ENCODE data around the gene CSDE1.
"Not testable (repeated sequence)": the region's sequence is repeated elsewhere in the genome, so short reads cannot be mapped to it uniquely, and the experiment has no call there.

Gene CSDE1

DNA sequence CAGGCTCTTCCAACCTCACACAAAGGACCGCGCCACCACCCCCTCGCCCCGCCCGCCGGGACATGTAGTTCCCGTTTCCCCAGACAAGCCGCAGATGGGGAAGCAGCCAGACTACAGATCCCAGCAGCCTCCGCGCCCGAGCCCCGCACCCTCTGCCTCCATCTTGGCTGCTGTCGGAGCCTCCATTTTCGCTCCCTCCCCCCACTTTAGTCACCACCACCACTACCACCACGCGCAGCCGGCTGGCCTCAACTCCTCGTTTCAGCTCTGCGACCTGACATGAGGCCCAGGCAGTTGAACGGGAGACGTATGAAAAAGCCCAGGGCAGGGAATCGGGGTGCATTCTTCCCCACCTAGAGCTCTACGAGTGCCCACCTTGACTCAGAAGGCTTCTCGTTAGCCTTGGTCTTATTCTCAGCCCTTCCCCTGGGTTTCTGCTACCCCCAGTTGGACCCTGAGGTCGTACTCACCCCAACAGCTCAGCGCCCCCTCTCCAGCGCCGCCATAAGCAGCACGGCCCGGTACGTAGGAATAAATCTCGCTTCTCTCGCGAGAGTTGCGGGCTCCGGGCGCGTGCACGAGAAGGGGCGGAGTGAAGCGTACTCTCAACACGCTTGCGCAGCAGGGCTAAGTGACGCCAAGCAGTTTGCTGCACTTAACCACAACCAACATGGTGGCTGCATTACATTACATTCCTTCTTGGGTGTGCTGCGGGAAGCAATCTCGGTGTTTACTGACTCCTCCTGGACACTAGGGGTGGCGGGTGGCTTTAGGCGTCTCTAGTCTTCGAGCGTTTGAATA is at the start of gene CSDE1:
Gene CSDE1 (minus strand): TSS at position 530 of the 801 bp plus-strand sequence. CDS start 18,094 bp downstream, outside the sequence.
- peak; percentile 97 for DNase-seq

DNA sequence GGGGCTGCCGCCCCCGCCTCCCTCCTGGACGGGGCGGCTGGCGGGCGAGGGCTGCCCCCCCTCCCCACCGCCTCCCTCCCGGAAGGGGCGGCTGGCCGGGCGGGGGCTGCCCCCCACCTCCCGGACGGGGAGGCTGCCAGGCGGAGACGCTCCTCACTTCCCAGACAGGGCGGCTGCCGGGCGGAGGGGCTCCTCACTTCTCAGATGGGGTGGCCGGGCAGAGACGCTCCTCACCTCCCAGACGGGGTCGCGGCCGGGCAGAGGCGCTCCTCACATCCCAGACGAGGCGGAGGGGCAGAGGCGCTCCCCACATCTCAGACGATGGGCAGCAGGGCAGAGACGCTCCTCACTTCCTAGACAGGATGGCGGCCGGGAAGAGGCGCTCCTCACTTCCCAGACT is 46.7 kb upstream of the CSDE1 start:
- DNase-seq = not testable (repeated sequence)

DNA sequence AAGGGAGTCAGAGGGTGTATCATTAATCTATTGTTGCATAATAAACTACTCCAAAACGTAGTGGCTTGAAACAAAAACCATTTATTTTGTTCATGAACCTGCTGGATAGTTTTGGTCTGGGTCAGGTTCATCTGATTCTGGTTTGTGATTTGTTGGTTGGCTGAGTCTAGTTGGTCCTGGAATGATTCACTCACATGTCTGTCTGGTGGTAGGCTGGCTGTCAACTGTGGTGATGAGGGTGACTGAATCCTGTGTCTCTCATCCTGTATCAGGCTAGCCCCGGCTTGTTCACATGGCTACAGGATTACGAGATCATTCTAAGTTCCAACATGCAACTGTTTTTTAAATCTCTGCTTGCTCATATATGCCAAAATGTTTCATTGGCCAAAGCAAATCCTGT is 45.2 kb upstream of the CSDE1 start:
- no peak for DNase-seq

DNA sequence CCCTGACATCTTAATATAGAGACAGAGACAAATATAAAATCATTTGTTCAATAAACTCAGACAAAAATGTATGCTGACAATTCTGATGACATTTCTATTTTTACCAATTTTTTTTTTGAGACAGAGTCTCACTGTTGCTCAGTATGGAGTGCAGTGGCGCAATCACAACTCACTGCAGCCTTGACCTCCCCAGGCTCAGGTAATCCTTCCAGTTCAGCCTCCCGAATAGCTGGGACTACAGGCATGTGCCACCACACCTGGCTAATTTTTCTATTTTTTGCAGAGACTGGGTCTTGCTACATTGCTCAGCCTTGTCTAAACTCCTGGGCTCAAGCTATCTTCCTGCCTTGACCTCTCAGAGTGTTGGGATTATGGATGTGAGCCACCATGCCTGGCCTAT is 36.3 kb upstream of the CSDE1 start:
- no peak for DNase-seq

DNA sequence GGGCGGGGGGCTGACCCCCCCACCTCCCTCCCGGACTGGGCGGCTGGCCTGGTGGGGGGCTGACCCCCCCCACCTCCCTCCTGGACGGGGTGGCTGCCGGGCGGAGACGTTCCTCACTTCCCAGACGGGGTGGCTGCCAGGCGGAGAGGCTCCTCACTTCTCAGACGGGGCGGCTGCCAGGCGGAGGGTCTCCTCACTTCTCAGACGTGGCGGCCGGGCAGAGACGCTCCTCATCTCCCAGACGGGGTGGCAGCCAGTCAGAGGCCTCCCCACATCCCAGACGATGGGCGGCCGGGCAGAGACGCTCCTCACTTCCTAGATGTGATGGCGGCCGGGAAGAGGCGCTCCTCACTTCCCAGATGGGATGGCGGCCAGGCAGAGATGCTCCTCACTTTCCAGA is 32.8 kb upstream of the CSDE1 start:
- not testable (repeated sequence) for DNase-seq

DNA sequence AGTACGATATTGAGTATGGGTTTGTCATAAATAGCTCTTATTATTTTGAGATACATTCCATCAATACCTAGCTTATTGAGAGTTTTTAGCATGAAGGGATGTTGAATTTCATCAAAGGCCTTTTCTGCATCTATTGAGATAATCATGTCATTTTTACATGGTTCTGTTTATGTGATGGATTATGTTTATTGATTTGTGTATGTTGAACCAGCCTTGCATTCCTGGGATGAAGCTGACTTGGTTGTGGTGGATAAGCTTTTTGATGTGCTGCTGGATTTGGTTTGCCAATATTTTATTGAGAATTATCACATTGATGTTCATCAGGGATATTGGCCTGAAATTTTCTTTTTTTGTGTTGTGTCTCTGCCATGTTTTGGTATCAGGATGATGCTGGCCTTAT is 28.7 kb upstream of the CSDE1 start:
- not testable (repeated sequence) for DNase-seq

DNA sequence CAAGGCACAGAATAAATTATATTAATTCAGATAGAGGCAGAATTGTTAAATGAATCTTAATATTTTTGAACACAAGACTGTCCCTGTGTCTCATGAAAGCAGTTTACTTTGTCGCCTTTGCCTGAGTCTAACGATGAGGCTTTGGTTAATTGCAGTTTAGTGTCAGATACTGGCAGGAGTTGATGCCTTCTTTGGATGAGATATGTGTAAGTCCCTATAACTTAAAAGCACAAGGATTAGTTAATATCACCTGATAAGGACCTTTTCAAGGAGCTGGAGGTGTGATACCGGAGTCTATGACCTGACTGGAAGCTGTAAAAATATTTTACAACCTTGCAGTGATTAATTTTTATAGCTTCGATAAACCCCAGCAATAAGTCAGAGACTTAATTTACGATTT is 24.7 kb upstream of the CSDE1 start:
- DNase-seq = no peak

DNA sequence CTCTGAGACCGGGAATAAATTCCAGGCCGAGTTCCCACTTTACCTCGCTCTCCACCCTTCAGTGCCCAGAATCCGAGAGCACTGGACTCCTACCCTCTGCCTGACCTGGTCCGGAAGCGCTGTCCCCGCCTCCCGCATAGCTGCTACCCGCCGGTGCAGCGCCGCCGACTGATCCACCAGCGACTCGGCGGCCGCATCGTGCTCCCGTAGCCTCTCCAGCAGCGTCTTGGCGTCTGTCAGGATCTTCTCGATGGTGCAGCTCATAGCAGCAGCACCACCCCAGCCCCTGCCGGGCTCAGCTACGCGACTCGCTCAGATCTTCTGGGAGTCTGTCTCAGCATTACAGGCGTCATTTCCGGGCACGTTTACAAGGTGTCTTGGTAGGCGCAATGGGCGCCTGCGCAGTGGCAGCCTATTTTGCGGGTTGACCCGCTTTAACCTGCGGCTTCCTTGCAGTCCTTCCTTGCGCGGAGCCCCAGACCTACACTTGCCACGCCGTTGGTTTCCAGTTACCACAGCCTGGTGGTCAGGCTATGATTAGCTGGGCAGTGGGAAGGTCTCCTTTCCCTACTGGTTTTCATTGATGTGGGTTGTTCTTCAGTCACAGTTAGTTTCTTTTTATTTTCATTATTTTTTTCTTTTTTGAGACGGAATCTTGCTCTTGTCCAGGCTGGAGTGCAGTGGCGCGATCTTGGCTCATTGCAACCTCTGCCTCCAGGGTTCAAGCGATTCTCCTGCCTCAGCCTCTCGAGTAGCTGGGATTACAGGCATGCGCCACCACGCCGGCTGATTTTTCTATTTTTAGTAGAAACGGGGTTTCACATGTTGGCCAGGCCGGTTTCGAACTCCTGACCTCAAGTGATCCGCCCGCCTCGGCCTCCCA is 22.8 kb upstream of the CSDE1 start, which contains the start of gene SIKE1:
Gene SIKE1 (minus strand): TSS at position 342 of the 883 bp plus-strand sequence. CDS start 78 bp downstream, at position 264.
- DNase-seq = peak; percentile 91

DNA sequence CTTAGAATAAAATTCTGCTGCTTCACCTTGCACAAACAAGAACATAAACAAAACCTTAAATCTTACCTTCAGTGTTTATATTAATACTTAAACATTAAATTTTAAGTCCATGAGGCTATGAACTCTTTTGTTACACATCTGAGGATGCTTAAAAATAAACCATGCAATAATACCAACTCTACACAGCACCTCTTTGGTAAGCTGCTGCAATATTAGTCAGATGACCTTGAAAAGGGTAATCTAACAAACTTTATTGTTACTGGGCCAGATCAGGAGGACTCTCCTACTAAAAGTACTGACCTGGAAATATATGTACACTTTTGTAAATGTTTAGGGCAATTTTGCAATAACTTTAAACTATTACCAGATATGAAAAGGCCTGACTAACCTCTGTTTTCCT is 21.9 kb upstream of the CSDE1 start:
- no peak for DNase-seq

DNA sequence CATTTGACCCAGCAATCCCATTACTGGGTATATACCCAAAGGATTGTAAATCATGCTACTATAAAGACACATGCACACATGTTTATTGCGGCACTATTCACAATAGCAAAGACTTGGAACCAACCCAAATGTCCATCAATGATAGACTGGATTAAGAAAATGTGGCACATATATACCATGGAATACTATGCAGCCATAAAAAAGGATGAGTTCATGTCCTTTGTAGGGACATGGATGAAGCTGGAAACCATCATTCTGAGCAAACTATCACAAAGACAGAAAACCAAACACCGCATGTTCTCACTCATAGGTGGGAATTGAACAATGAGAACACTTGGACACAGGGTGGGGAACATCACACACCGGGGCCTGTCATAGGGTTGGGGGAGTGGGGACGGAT is 18.9 kb upstream of the CSDE1 start:
- DNase-seq = not testable (repeated sequence)

DNA sequence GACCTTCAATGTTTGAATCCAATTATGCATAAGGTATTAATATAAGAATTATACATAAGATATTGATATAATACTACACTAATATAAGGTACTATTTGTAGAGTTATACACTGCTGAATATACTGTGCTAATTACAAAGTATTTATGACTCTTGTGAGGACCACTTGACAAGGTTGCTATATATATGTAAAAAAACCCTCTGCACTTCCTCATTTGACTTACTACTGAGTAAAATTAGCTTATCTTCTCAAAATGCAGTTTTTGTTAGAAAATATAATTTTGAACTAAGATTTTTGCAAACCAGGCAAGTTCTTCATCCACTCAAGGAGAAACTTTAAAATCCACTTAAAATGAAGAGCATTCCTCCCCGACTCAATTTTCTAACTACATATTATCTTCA is 14.2 kb upstream of the CSDE1 start:
- DNase-seq = no peak

DNA sequence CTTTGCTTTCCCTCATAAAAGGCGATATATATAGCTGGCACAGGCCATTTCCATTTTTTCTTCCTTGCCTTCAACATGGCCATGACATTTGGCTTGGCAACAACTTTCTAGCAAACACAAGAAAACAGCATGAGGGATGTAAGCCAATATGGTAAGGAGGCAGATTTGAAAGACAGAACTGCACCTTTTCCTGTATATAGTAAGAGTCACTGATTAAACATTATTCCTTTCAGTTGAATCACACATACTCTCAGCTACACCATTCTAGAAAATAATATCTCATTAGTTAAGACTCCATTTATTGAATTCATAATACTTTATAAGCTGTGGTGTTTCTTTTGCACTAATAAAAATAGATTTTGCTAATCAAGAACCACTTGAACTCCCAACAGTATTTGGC is 13.2 kb upstream of the CSDE1 start:
- DNase-seq = no peak

DNA sequence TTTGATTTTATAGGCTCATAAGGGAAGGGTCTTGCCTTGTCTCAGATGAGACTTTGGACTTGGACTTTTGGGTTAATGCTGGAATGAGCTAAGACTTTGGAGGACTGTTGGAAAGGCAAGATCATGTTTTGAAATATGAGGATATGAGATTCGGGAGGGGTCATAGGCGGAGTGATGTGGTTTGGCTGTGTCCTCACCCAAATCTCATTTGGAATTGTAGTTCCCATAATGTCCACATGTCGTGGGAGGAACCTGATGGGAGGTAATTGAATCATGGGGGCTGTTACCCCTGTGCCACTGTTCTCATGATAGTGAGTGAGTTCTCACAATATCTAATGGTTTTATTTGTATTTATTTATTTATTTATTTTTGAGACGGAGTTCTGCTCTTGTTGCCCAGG is 6.9 kb upstream of the CSDE1 start:
- no peak for DNase-seq

DNA sequence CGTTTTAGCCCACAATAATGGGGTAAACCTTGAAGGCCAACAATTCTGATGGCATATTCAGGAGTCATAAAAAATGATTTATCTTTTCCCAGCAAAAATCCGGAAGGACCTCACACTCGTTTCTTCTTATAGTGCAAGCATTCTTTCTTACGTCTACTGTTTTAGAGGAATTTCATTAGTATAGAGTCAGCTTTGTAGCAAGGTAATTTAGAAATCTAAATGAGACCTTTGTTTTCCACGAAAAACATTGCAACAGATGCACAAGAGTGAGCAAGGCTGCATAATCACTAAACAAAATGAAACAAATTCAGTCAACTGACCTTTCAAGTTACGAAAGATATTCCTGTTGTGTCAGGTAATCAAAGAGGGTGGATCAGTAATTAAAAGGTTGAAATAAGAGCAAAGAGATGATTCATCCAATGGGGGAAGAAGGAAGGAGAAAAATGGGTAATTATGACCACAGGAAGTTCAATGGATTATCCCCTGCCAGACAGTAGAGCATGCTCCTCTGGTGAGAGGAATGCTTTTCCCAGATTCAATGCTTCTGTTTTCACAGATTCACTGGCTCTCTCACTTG is 560 bp upstream of the CSDE1 start:
- DNase-seq = no peak

DNA sequence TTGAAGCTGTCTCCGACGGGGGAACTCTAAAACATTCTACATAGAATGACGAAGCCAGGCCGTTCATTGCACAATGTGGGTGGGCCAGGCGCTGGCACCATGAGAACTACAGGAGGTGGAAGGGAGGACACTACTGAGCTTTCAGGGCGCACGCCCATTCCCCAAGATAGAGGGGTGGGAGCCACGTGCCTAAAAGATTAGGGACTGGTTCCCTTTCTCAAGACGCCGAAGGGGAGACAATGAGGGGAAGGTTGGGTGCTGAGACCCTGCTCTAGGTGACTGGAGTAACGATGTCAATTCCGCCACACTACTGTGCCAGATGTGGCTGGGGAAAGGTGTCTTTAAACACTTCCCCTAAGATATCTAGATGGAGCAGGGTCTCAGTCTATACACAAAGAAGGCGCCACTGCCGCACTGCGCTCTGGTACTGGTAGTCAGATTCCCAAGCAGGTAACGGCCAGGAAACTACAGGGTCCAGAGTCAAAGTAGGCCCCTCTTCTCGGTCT is 782 bp downstream of the CSDE1 start:
- DNase-seq = no peak

DNA sequence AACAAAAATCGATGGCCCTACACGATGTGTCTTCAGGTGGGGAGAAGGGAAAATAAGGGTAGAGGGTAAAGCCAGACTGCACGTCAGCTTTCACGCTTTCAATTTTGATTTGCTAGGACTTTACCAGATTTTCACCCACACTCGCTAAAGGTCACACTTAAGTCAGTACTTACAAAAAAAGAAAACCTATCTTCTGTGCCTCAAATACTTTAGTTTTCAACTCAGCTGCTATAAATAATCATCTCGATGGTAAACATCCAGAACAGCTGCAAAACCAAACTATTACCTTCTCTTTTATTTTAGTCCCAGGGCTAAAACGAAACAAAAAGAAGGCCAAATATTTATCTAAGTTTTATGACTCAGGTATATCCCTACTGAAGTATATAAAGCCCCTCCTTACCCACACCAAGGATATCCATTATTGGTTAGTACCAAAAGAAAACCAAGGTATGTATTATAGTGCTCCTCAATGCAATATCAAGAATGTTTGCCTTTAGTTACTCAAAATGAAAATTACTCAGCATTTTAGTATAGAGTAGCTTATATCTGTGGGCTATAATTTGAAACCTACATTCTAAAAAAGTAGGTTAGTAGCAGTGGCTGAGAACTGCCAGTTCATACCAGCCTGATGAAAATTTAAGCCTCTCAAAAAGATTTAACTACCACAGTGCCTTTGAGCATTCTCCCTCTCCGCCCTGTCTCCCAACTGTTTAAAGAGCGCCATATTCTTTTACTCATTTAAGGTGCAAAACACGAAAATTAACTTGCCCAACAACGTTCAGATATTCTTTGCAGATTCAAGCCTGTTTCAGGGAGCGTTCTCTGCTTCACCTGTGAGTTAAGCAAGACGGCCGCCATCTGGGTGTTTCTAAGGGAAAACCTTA is 1.5 kb downstream of the CSDE1 start:
- DNase-seq = no peak

DNA sequence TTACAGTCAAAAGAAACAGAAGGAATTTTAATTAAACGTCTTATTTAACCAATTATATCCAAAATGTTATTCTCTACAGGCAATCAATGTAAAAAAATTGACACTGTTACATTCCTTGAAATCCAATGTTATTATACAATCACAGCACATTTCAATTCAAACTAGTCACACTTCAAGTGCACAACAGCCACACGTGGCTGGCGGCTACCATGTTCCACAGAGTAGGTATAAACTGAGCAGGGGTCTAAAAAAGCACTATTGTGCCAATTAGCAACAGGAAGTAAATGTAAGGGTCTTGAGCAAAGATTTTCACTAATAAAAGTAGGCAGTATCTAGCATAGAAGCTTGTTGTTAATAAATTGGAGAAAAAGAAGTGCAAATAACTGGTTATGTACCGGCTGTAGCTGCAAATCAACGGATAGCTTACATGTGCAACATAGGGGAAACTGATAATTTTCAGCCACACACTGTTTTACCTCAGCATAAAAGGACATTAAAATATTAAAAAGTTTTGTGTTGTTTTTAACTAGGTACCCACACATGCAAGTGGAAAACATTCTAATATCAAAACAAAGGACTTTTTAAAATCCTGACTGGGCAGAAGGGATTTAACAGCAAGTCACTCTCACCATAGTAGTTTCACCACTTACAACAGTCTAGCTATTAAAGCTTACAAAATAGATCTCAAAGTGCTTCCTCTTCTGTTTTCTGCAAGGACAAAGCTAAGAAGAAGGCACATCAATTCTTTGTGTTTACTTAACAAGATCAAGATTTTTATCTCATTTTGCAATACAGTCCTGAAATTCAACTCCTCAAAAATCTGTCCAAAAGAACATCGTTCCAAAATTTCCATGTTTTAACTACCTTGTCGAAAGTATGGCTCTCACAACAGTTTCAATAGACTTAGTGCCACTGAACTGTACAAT is 2.5 kb downstream of the CSDE1 start:
- no peak for DNase-seq

DNA sequence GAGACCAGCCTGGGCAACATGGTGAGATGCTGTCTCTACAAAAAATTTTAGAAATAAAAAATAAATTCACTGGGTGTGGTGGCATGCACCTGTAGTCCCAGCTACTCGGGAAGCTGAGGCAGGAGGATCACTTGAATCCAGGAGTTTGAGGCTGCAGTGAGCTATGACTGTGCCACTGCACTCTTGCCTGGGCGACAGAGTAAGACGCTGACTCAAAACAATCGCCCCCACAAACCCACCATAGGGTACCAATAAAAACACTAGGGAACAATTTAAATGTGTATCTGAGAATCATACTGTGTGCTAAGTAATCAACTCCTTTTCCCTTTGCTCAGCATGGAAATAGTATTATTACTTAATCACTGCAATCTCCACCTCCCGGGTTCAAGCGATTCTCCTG is 4.1 kb downstream of the CSDE1 start:
- not testable (repeated sequence) for DNase-seq

DNA sequence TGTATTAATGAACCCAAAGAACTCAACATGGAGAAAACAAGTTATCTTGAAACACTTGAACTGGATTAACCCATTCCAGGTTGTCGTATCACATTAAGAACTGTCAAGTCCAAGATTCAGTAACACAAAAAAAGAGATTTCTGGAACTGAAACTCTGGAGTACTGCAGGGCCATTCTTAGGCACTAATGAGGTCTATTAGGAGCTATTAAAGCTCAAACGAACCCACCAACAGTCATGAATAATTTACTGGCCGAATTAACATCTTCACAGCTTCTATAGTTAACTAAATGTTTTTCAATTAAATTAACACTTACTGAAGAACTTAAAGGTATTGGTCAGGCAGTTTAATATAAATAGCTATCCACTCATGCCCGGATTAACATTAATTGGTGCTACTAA is 4.6 kb downstream of the CSDE1 start:
- DNase-seq = no peak

DNA sequence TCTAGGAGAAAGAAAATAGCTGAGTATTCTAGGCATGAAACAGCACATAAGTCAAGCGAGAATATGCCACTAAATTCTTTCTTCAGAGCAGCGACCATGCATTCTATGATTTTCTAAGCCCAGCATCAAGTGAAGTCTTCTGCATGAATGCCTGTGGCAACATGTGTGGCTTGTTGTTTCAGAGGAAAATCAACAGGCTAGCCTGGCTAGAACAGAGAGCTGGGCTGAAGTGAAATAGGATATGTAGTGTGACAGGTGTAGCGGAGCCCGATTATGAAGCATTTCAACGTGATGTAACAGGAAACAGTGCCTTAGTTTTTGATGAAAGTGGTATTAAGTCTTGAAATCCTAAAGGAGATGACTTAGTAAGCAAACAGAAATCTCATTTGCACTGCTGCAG is 7.0 kb downstream of the CSDE1 start:
- peak; percentile 72 for DNase-seq

DNA sequence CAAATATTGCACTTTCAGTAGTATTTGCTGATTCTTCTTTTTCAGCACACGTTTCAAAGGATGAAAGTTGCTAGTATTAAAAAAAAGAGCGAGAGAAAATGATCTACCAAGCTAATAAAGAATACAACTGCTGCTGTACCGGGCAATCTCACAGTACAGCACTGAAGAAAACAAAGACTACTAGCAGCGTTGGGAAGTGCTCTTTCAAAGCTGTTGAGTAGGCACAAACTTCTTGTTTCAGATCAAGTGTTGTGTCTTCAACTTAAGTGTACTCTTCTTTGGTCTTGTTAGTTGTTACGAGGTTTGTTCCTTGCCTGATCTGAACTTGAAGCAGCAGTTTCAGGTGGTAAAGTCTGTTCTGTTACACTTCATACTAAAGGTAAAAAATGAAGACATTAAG is 7.9 kb downstream of the CSDE1 start:
- DNase-seq = no peak
